Bone marrow (tissue), 2 donors: ENCODE data around the gene BLTP3B.
"Not testable (repeated sequence)": the region's sequence is repeated elsewhere in the genome, so short reads cannot be mapped to it uniquely, and the experiment has no call there.

ENCODE experiments used
- DNase-seq, 2 donors: peaks; one replicate each; lab custom pipeline; 2025; lab: John Stamatoyannopoulos, UW

Gene BLTP3B

GRCh38 chr12:100142851-100143559 lies at the start of gene BLTP3B:
BLTP3B (minus strand) TSS chr12:100142874; CDS start chr12:100142635, 239 bp downstream.
- peak; percentile 48 to 85 for DNase-seq

- DNase-seq, result no peak
These were observed 47.1 kb upstream of the BLTP3B start for GRCh38 chr12:100189636-100190394.

GRCh38 chr12:100188888-100189635 lies 46.4 kb upstream of the BLTP3B start:
- DNase-seq, result not testable (repeated sequence)

GRCh38 chr12:100187857-100188519 lies 45.3 kb upstream of the BLTP3B start:
- DNase-seq, result no peak

GRCh38 chr12:100187068-100187467 lies 44.4 kb upstream of the BLTP3B start:
- DNase-seq, result no peak

GRCh38 chr12:100186071-100186470 lies 43.4 kb upstream of the BLTP3B start:
- DNase-seq, result no peak

- no peak for DNase-seq
These were observed 42.8 kb upstream of the BLTP3B start for GRCh38 chr12:100185361-100185894.

- DNase-seq, result no peak
These were observed 42.0 kb upstream of the BLTP3B start for GRCh38 chr12:100184549-100185145.

- DNase-seq, result no peak
These were observed 36.6 kb upstream of the BLTP3B start for GRCh38 chr12:100179252-100179651.

- not testable (repeated sequence) for DNase-seq
These were observed 33.8 kb upstream of the BLTP3B start for GRCh38 chr12:100176493-100176892.

- DNase-seq, result no peak
These were observed 31.8 kb upstream of the BLTP3B start for GRCh38 chr12:100174495-100174894.

GRCh38 chr12:100173111-100173510 lies 30.4 kb upstream of the BLTP3B start:
- no peak for DNase-seq

GRCh38 chr12:100171248-100171647 lies 28.6 kb upstream of the BLTP3B start:
- DNase-seq, result no peak

- DNase-seq, result no peak
These were observed 27.7 kb upstream of the BLTP3B start for GRCh38 chr12:100170313-100170858.

- DNase-seq, result no peak
These were observed 26.7 kb upstream of the BLTP3B start for GRCh38 chr12:100169345-100169744.

- DNase-seq, result no peak
These were observed 25.9 kb upstream of the BLTP3B start for GRCh38 chr12:100168562-100168961.

- DNase-seq, result no peak
These were observed 23.6 kb upstream of the BLTP3B start for GRCh38 chr12:100166232-100166631.

GRCh38 chr12:100165356-100165755 lies 22.7 kb upstream of the BLTP3B start:
- DNase-seq, result no peak

- DNase-seq, result no peak
These were observed 21.6 kb upstream of the BLTP3B start for GRCh38 chr12:100164153-100164704.

GRCh38 chr12:100163416-100164152 lies 20.9 kb upstream of the BLTP3B start:
- DNase-seq, result peak; percentile 26 to 82
